ENCODE measurements around the gene IL17D.

Gene IL17D

GRCh38 chr13:20709369-20709768 is 5.9 kb downstream of the IL17D start:
- Histone ChIP-seq H3K4me3 (ENCODE audit: insufficient read depth, low read length, poor library complexity, severe bottlenecking) (no peak overlapping the region), H2AFZ (ENCODE audit: low read depth, low read length, severe bottlenecking) (no peak overlapping the region), H3K27me3 (ENCODE audit: low read length) (no peaks in the 10 kb centered on the region), H4K20me1 (ENCODE audit: low read depth, low read length) (no peaks in the 10 kb centered on the region), H3K4me2 (ENCODE audit: low read depth, low read length, poor library complexity, severe bottlenecking) (no peak overlapping the region), H3K9me2 (replicated peaks; ENCODE audit: insufficient read depth, low read length) (no peaks in the 10 kb centered on the region), H3K79me2 (ENCODE audit: insufficient read depth, low read length) (no peaks in the 10 kb centered on the region), H3F3A (ENCODE audit: insufficient read depth) (no peaks in the 10 kb centered on the region), H3K9ac (ENCODE audit: low read length) (no peak overlapping the region), H3K36me3 (ENCODE audit: low read length) (no peaks in the 10 kb centered on the region), H3K27ac (ENCODE audit: low read depth, low read length) (no peak overlapping the region), H3K9me3 (ENCODE audit: insufficient read depth, low read length) (no peaks in the 10 kb centered on the region)
- TF ChIP-seq EZH2phosphoT487 (conservative IDR thresholded peaks at IDR 0.05; ENCODE audit: low read length) = no peak
- no peak for TF ChIP-seq CTCF (IDR thresholded peaks at IDR 0.05; ENCODE audit: insufficient read depth, low read length, poor library complexity, severe bottlenecking)

- no peak for TF ChIP-seq CTCF (IDR thresholded peaks at IDR 0.05; ENCODE audit: insufficient read depth, low read length, poor library complexity, severe bottlenecking)
- no peak for TF ChIP-seq EZH2phosphoT487 (conservative IDR thresholded peaks at IDR 0.05; ENCODE audit: low read length)
- Histone ChIP-seq H3F3A (ENCODE audit: insufficient read depth) (no peaks in the 10 kb centered on the region), H3K9ac (ENCODE audit: low read length) (no peak overlapping the region), H3K9me3 (ENCODE audit: insufficient read depth, low read length) (no peaks in the 10 kb centered on the region), H4K20me1 (ENCODE audit: low read depth, low read length) (no peaks in the 10 kb centered on the region), H3K4me2 (ENCODE audit: low read depth, low read length, poor library complexity, severe bottlenecking) (no peak overlapping the region), H3K36me3 (ENCODE audit: low read length) (no peaks in the 10 kb centered on the region), H3K79me2 (ENCODE audit: insufficient read depth, low read length) (no peaks in the 10 kb centered on the region), H2AFZ (ENCODE audit: low read depth, low read length, severe bottlenecking) (no peak overlapping the region), H3K27ac (ENCODE audit: low read depth, low read length) (no peak overlapping the region), H3K27me3 (ENCODE audit: low read length) (no peaks in the 10 kb centered on the region), H3K9me2 (replicated peaks; ENCODE audit: insufficient read depth, low read length) (no peaks in the 10 kb centered on the region), H3K4me3 (ENCODE audit: insufficient read depth, low read length, poor library complexity, severe bottlenecking) (no peak overlapping the region)
Measured at GRCh38 chr13:20709782-20710181, 6.3 kb downstream of the IL17D start.

DNA sequence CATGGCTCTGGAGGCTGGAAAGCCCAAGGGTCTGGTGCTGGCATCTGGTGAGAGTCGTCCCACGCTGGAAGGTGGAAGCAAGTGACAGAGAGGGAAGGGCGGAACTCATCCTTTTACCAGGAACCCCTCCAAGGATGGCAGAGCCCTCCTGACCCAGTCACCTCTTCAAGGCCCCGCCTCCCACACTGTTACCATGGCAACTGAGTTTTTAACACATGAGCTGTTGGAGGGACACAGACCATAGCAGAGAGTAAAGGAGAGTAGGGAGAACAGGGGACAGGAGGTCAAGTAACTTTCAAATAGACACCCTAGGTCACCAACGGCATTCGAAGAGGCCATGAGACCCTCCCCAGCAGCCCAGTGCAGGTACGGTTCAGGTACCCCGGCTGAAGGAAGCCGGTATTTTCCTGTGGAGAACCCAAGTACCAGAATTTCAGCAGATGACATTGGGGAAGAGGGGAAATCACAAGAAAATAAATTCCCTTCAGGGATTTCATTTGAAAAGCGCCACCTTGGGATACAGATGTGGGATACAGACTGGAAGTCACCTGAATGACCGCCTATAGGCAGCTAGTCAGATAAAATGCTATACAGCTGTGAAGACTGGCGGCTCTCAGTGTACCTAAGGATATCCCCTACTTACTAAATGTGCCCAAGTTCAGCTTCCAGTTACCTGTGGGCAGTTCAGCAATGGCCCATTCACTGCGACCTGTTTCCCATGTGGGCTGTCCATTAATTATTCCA is 8.0 kb downstream of the IL17D start:
- no peak for TF ChIP-seq CTCF (IDR thresholded peaks at IDR 0.05; ENCODE audit: insufficient read depth, low read length, poor library complexity, severe bottlenecking)
- no peak for TF ChIP-seq EZH2phosphoT487 (conservative IDR thresholded peaks at IDR 0.05; ENCODE audit: low read length)
- Histone ChIP-seq H4K20me1 (ENCODE audit: low read depth, low read length) (no peaks in the 10 kb centered on the region), H3K9ac (ENCODE audit: low read length) (no peak overlapping the region), H3K27ac (ENCODE audit: low read depth, low read length) (no peak overlapping the region), H3K9me3 (ENCODE audit: insufficient read depth, low read length) (no peaks in the 10 kb centered on the region), H3K79me2 (ENCODE audit: insufficient read depth, low read length) (no peaks in the 10 kb centered on the region), H3F3A (ENCODE audit: insufficient read depth) (no peaks in the 10 kb centered on the region), H3K4me2 (ENCODE audit: low read depth, low read length, poor library complexity, severe bottlenecking) (no peak overlapping the region), H3K9me2 (replicated peaks; ENCODE audit: insufficient read depth, low read length) (no peaks in the 10 kb centered on the region), H3K27me3 (ENCODE audit: low read length) (no peaks in the 10 kb centered on the region), H3K36me3 (ENCODE audit: low read length) (no peaks in the 10 kb centered on the region), H3K4me3 (ENCODE audit: insufficient read depth, low read length, poor library complexity, severe bottlenecking) (no peak overlapping the region), H2AFZ (ENCODE audit: low read depth, low read length, severe bottlenecking) (no peak overlapping the region)

All from SU-DHL-6 (cell line).